OCI-LY3 (cell line): ENCODE data around the gene NDUFA8.

ENCODE experiments used
- CTCF ChIP-seq: fragments of 200-600, 300-600 bp; sonication (generic); IDR thresholded peaks from 2 replicates; pipeline ENCODE4 v1.5.1; 2014; ENCODE audit warnings: antibody characterized with exemption, low read length, low read depth
- EZH2phosphoT487 ChIP-seq: fragments of 200-600 bp; shearing (Covaris generic); IDR thresholded peaks from 2 replicates; pipeline ENCODE4 v1.6.1; 2018; ENCODE audit warnings: antibody characterized with exemption, mixed run types, low read depth

- no peak for TF ChIP-seq CTCF
- TF ChIP-seq EZH2phosphoT487: no peak
Observed at GRCh38 chr9:122116448-122117173, 43.0 kb downstream of the NDUFA8 start.
